A549 (cell line): ENCODE results near the gene HMGA1.

Experiments
- CBX2 ChIP-seq: fragments of 200-600 bp; sonication (generic); IDR thresholded peaks from 2 replicates; pipeline ENCODE4 v1.6.1; 2016; ENCODE audit warnings: low read depth, mild to moderate bottlenecking, borderline replicate concordance
- CHD2 ChIP-seq: fragments of 150-350 bp; IDR thresholded peaks from 2 replicates; pipeline ENCODE4 v1.6.1; 2014; ENCODE audit warnings: low read length; ENCODE audit not compliant: partially characterized antibody
- RFX5 ChIP-seq: fragments of 450-650 bp; IDR thresholded peaks from 2 replicates; pipeline ENCODE4 v1.7.1; 2014; ENCODE audit warnings: antibody characterized with exemption, mild to moderate bottlenecking, moderate library complexity
- TF ChIP-seq, protein P1 (sequence below): fragments of >200 bp; sonication (Bioruptor Twin); formaldehyde crosslinking; IDR thresholded peaks from 3 replicates; pipeline ENCODE4 v1.5.1; 2016

DNA sequence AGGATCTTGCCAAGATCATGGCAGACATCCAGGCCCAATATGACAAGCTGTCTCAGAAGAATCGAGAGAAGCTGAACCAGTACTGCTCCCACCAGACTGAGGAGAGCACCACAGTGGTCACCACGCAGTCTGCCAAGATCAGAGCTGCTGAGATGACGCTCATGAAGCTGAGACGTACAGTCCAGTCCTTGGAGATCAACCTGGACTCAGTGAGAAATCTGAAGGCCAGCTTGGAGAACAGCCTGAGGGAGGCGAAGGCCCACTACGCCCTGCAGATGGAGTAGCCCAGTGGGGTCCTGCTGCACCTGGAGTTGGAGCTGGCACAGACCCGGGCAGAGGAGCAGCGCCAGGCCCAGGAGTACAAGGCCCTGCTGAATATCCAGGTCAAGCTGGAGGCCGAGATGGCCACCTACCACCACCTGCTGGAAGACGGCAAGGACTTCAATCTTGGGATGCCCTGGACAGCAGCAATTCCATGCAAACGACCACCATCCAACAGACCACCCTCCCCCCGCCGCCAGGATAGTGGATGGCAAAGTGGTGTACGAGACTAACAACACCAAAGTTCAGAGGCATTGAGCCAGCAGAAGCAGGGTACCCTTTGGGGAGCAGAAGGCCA lies 46.1 kb upstream of the HMGA1 start:
- TF ChIP-seq, protein P1, sequence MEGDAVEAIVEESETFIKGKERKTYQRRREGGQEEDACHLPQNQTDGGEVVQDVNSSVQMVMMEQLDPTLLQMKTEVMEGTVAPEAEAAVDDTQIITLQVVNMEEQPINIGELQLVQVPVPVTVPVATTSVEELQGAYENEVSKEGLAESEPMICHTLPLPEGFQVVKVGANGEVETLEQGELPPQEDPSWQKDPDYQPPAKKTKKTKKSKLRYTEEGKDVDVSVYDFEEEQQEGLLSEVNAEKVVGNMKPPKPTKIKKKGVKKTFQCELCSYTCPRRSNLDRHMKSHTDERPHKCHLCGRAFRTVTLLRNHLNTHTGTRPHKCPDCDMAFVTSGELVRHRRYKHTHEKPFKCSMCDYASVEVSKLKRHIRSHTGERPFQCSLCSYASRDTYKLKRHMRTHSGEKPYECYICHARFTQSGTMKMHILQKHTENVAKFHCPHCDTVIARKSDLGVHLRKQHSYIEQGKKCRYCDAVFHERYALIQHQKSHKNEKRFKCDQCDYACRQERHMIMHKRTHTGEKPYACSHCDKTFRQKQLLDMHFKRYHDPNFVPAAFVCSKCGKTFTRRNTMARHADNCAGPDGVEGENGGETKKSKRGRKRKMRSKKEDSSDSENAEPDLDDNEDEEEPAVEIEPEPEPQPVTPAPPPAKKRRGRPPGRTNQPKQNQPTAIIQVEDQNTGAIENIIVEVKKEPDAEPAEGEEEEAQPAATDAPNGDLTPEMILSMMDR, result no peak
- TF ChIP-seq CHD2 (no peak), CBX2 (no peak), RFX5 (no peak)
